ENCODE results near the gene RNF115.
"Not testable (repeated sequence)": the region's sequence is repeated elsewhere in the genome, so short reads cannot be mapped to it uniquely, and the experiment has no call there.

RNF115 gene

DNA sequence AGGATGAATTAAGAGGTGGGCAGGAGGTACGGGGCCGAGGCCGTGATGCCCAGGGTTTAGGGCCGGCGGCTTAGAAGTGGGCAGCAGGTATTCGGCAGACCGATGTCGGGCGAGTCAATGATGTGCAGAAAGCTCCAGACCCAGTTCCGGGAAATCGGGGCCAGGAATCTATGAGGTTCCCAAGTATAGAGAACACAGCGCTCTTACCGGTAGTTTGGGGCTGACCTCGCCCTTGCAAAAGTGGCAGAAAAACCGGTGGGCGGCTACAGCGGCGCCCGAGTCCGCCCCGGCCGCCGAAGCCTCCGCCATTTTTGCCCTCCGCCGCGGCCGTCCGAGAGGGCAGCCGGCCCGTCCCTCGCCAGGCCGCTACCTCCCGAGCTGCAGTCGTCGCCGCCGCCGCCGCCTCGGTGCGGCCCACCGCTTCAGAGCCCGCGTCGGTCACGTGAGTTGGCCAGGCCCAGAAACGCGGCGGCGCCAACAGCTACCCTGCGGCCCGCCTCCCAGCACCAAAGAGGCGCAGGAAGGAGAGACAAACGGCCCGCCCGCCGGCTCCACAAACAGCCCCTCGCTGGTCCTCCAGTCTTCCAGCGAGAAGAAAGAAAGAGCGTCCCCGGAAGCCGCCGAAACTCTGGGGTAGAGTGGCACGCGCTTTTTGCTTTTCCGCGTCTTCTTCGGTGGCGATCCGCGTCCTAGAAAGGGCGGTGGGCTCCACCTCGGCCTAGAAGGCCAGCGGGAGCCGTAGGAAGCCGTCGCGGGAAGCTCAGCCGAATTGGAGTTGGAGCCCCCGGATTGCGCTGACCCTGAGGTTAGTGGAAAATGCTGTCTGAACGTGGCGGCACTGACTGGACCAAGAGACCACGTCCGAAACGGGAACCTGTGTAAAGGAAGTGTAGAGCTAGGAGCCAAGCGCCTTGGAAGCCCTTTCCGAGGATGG is at the start of gene RNF115, which contains the start of gene POLR3C:
RNF115 (minus strand) TSS at position 531 of the 934 bp plus-strand sequence; CDS start at position 309, 222 bp downstream.
POLR3C (plus strand) TSS at position 636 of the 934 bp plus-strand sequence. CDS start 1,577 bp downstream, outside the sequence.
- DNase-seq: peak; percentile 86 to 91

DNA sequence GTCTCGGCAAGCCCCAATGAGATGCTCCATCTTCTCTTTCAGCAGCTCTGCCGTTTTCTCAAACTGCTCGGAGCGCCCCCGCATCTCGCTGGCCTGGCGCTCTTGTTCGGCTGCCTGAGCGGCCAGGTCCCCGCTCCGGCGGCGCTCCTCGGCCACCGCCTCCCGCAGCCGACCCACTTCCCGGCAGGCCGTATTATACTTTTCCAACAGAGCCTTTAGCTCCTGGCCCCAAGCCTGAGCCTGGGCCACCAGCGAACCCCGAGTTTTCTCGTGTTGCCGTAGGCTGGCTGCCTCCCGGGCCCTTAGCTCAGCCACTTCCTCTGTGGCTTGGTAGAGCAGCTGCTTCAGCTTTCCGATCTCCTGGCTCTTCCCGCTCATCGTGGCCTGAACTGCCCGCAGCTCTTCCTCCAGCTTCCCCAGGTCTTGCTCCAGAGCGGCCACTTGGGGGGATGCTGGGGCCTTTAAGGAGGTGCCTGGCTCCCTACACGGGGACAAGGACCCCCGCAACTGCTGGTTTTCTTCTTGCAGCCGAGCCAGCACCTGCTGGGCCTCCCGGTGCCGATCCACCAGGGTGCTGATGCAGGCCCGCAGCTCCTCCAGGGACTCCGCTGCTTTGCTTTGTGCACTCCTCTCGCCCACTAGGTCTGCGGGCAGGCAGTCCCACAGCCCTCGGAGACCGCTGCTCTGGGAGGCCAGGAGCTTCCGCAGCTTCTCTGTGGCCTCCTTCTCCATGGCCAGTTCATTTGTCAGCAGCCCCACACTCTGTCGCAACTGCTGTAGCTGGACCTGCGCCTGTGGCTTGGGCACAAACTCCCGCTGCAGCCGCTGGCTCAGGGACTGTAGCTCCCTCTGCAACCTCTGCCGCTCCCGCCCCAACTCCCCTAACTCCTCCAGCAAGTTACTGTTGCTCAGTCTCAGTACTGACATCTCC is 48.4 kb upstream of the RNF115 start:
- DNase-seq: peak; percentile 18 to 38

DNA sequence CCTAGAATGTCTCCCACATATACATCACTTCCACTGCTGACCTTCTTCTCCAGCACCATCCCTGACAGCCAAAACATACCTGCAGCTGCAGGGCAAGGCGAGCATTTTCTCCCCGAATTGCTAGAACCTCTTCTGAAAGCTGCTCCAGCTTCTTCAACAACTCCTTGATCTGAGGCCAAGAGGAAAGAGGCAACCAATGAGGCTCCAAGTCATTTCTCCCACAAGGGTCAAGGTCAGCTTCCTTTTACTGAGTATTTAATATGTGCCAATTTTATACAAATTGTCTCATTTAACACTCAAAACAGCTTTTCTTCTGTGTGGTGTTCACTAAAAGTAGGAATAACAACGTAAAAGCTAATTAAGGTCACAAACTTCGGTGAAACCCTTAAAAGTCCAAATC is 44.3 kb upstream of the RNF115 start:
- DNase-seq: no peak

DNA sequence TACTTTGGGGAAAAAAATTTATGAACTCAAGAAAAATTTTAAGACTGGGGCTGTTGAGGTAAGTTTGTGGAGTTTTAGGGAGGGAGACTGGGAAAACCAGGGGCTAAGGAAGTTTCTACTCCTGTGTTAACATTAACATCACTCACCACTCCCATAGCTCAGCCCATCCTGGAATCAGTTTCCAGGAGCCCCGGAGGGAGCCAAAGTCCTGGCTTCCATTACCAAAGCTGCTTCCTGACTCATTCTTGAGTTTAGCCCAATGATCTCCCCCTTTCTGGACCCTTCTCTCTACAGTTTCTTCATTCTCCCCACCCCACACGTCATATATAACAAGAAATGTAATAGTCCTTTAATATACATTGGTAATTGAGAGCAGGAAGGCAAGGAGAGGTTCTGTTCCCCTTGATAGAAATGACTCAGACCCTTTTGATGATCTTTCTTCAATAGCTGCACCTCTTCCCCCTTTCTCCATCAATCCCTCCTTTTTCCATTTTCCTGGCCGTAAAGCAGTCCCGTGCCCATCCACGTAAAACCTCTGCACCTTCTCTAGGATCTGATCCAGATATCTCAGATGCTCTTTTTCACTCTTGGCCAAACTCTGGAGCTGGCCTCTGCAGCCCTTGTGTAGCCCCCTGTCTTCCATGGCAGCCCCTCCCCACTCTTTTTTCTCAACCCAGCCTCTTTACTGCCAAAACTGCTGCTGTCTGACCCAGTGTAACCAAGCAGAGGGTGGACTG is 39.6 kb upstream of the RNF115 start:
- no peak for DNase-seq

DNA sequence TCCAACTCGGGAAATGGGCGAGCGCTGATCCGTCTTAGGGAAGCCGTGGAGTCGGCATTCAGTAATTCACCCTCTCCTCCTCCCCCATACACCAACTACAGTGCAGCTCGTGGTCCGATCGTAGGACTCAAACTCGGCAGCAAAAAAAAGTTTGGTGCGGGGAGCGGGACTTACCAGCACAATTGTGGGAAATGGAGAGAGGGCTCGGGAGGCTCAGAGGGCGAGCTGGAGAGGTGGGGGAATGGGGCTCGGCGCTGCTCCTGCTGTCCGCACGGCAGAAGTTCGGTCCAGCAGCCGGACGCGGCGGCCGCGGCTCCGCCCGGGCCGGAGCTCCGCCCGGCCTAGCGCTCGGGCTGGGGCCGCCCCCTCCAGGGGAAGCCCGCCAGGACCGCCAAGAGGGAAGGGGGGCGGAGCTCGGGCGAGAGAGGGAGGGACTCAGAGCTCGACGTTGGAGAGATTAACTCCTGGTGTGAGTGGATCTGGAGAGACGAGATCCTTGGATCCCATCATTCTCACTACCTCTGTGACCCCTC is 35.7 kb upstream of the RNF115 start:
- DNase-seq: peak; percentile 69 to 80

DNA sequence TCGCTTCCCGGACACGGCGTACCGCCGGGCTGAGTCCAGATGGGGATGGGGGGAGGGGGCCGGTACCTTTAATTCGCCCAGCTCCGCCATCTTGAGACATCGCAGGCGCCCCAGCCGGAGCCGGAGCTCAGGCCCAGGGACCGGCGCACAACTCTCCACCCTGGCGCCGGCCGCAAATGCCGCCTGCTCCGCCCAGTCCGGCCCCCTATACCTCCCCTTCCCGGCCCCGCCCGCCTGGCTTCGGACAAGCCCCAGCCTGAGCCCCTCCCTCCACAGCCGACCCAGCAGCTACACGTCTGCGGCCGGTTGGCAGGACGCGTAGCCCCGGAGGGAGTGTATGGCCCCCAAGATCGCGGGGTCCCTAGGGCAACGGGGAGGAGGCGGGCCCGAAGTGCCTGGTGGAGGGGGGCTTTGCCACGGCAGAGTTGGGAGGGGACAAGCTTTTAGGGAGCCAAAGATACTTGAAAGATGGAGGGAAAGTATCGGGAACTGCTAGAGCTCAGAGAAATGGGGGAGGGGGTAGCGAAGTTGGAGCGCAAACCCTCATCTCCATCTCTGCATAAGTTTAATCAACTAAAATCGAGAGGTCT is 35.1 kb upstream of the RNF115 start, which contains the start of gene PIAS3:
PIAS3 (minus strand) TSS at position 181 of the 590 bp plus-strand sequence; CDS start at position 90, 91 bp downstream.
- peak; percentile 84 to 87 for DNase-seq

DNA sequence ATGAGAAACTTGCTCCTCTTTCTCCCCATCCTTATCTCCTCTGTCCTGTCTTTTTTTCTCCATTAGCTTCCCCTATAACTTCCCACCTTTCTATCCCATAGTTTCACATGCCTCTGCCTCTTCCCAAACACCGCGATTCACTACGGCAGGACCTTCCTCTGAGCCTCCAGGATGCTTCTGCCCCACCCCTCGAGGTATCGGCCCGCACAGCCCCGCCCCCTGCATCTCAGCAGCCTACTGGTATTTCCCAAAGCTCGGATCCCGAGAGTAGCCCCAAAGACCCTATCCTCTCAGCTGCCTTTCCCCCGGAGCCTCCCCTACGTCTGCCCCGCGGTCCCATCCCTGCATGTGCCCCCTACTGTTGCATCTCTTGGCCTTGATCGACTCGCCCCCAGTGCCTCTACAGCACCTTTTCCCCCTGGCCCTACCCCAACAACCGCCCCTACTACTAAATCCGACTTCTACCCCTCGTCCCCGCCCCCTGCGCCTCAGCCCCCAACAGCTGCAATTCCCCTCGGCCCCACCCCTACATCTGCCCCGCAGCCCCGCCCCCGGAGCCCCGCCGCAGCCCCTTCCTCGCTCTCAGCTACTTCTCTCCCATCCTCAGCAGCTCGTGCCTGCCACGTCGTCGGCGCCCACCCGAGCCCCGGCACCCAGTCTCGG is 34.5 kb upstream of the RNF115 start:
- DNase-seq: peak in 1 of 2 donors; percentile 26

DNA sequence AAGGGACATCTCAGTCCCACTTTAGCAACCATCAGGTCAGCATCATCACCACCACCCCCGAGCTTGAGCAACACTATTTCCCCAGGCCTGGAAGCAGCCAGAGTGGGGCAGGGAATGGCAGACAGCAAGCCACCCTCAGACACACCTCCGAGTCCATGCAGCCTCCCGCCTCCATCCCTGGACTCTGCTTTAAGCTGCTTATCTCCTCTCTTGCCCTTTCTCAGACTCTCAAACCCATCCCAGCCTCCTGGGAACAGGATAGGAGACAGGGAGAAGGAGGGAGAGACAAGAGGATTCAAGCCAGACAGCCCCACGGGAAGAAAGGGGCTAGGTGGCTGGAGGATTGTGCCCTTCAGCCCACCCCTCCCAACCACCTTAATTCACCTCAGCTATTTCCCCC is 33.3 kb upstream of the RNF115 start:
- no peak for DNase-seq

DNA sequence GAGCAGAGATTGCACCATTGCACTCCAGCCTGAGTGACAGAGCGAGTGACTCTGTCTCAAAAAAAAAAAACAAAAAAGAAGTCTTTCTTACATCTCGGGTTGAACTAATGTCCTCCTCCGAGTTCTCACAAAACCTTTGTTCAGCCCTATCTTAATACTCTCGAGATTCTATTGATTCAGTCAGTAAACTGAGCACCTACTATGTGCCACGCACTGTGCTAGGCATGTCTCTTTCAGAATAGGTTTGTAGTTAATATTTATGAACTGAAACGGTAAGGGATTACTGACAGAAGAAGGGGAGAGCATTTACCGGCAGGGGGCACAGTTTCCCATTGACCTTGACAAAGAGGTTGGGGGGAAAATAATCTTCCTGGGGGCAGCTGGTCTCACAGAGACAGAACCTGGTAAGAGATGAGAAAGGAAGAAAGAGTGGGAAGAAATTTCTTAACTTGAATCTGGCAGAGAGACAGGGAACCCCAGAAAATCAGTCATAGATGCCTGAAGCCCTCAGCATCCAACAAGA is 31.6 kb upstream of the RNF115 start:
- DNase-seq: no peak

DNA sequence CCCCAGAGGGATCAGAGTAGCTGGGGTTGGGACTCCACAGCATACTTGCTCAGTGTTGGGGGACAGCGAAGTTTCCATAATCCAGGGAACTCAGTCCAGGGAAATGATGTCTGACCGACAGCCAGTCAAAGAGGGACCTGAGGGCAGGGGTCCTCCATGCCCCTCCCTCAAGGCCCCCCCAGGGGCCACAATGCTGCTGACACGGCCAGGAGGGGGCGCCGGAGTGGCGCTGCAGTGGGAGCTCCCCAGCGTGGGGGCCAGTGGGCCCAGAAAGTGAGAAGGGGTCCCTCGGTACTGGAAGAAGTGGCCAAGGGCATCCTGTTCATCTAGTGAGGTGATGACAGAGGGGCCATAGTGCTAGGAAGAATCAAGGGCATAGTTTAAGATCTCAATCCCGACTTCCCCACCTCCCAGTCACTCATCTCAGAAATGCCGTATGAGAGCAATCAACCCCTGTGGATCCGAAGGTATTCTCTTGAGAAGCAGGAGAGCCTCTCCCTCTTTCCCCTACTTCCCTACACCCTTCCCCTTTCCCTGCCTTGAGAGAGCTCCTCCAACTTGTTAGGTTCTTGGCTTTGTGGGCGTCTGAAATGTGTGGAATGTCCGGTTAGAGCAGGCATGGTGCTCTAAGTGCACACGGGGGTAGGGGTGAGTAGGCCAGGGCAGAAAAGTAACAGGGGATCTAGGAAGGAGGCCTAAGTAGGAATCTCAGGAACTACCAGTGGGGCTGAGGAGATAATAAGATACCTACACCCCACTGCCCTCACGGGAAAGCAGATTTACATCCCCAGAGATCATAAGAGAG is 25.7 kb upstream of the RNF115 start:
- DNase-seq: peak in 1 of 2 donors; percentile 7

DNA sequence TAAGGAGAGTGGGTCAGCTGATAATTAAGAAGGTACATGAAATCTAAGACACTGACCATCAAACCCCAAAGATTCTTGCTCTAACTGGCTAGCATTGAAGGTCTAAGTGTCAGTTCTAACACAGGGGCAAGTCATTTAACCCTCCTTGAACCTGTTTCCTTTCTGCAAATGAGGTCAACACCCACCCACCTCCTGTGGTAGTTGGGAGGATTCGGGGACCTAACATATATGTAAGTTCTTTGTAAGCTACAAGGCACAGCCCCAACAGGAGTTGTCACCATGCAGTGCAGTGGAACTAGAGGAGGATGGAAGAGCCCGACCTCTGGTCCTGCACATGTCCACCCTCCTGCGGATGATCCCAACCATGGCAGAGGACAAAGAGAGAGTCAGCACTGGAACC is 23.9 kb upstream of the RNF115 start:
- no peak for DNase-seq

DNA sequence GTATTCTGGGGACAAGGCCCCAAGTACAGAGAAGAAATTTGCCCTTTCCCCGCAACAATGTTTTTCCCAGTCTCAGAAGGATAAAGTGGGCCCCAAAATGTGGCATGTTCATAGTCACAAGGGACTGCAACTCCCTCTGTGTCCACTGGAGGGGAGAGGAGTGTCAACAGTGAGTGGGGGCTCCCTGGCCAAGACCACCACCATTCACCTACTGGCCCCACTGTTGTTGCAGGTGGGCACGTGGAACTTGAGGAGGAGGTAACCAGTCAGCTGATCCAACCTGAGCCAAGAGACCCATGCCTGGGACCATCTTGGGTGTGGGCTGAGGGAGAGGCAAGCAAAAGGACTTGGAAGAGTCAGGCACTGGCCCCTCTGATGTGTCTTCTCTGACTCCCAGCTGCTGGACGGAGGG is 22.3 kb upstream of the RNF115 start:
- peak; percentile 28 to 53 for DNase-seq

DNA sequence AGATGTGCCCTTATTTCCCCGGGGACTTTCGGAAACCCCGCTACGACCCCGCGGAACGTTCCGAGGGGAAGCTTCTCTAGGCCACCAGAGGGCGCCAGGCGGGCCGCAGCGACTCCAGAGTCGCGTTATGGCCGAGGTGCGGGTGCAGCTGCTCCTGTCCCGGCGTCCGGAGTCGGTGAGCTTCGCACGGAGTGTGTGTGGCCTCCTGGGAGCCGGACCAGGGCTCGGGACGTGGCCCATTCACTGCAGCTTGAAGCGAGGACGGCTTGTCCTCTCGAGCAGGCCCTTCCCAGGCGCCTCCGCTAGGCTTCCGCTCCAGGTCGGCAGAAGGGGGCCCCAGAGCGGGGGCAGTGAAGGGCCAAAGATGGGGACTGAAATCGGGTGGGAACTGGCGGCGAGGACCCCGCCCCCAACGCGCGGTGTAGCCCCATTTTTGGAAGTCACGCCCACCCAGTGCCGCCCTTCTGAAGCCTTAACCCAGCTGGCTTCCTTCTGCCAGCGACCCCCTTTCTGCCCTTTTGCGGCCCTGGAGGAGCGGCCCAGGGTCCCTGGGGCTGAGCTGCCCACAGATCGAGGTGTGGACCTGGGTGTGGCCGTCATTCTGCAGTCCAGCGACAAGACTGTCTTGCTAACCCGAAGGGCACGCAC is 21.7 kb upstream of the RNF115 start, which contains the start of gene NUDT17:
NUDT17 (plus strand) TSS at position 117 of the 648 bp plus-strand sequence; CDS start at position 128, 11 bp downstream.
- DNase-seq: peak; percentile 71 to 76

DNA sequence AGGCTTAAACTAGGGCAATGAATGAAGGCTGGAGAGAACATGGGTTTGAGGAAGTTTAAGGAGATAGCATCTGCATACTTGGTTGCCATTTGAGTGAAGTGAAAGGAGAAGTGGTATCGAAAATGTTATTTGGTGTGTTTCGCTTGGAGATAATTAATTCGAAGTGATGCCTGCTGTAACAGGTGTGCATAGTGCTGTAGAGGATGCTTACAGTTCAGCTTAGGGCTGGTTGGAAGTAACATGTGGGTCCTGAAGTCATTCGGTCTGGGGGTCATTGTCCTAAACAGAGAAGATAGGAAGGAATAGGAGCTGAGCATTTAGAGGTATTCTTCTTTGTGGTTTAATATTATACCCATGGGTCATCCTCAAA is 21.2 kb upstream of the RNF115 start:
- DNase-seq: no peak

DNA sequence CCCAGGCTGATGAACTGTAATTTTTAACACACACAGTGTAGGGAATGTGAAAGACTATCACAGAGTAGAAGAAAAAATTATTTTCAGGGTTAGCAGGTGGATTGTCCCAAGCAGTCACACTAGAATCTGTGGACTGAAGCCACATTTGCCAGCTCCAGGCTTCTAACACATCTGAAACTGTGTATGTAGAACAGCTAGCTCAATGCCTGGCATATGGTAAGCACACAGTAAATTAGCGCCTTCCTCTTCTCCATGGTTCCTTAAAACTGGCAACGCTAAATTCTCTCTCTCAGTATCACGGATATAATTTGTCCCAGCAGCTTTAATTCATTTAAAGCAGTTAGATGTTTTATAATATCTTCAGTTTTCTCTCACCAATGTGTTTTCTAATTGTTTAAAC is 19.1 kb upstream of the RNF115 start:
- no peak for DNase-seq

DNA sequence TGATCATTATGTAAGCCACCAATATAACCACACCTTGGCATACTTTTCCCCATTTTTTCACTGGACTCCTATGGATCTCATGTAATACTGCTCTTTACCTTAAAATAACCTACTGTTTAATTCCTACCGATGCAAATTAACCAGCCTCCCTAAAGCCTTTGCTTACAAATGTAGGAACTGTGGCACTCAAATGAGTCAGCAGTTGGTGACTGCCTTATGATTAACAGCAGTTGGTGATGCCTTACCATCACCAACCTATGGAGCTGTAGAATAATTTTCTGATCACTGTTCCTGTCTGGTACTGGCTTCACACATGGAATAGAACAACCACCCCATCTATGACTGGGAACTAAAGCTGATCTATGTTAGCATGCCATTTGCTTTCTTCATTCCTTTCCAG is 13.8 kb upstream of the RNF115 start:
- no peak for DNase-seq

DNA sequence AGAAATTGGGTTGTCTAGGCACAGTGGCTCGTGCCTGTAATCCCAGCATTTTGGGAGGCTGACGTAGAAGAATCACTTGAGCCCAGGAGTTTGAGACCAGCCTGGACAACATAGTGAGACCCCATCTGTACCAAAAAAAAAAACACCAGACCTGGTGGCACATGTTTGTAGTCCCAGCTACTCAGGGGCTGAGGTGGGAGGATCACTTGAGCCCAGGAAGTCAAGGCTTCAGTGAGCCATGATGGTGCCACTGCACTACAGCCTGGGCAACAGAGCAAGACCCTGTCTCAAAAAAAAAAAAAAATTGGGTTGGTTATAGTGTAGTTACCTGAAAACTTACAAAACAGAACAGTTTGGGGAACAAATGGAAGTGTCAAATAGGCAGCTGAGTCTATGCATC is 6.9 kb upstream of the RNF115 start:
- DNase-seq: not testable (repeated sequence)

DNA sequence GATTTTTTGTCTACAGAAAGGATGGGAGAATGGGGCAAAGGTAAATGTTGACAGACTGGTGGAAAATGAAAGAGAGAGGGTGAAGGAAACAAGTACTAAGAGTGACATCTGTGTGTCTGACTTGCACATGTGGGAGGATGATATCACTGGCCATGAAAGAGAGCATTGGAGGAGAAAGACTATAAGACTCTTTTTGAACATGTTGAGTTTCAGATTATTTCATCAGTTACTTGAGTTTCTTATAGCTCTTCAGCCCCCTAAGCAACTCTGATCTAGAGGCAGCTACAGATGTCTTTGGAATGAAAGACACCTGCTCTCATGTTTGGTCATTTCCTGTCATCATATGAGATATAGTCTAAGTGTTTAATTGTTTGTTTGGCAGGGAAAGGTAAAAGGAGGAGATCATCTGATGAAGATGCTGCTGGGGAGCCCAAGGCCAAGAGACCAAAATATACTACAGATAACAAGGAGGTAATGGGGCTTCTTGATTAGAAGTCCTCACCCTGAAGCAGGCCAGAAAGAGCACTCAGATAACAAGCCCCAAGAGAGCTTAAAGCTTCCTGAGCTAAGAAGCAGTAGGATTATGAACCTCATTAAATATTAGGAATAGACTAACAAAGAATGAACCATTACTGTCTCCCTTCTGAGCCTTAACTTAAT is 4.6 kb upstream of the RNF115 start:
- no peak for DNase-seq

DNA sequence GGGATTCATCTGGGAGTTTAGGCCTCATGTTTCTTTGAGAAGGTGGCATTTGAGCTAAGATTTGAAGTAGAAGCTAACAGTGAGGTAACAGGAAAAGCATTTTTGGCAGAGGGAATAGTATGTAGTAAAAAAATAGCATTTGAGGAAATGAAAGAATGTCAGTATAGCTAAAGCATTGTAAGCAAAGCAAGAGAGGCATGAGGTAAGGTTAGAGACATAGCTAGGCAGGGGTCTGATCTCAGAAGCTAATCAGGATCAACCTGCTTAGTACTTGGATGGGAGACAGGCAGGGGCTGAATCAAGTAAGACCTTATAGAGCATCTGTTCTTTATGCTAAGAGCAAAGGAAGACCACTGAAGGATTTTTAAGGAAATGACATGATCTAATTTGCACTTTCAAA is 4.1 kb upstream of the RNF115 start:
- DNase-seq: no peak

Data from CD4-positive, alpha-beta T cell treated with Interferon alpha-2 for 1 hour (primary cell).